Measurements from ENCODE around the gene SIN3B.

SIN3B gene

GRCh38 chr19:16825312-16826052, 3.7 kb upstream of the SIN3B start:
- DNase-seq (ENCODE audit: low spot score) = no peak

GRCh38 chr19:16829822-16830289, 658 bp downstream of the SIN3B start:
- no peak for DNase-seq (ENCODE audit: low spot score)

- no peak for DNase-seq (ENCODE audit: low spot score)
These were observed 1.5 kb downstream of the SIN3B start for GRCh38 chr19:16830679-16831078.

- no peak for DNase-seq (ENCODE audit: low spot score)
These were observed 2.3 kb downstream of the SIN3B start for GRCh38 chr19:16831531-16831930.

- no peak for DNase-seq (ENCODE audit: low spot score)
These were observed 5.5 kb downstream of the SIN3B start for GRCh38 chr19:16834747-16835146.

GRCh38 chr19:16836115-16837034, 7.2 kb downstream of the SIN3B start:
- DNase-seq (ENCODE audit: low spot score) = no peak

- DNase-seq (ENCODE audit: low spot score) = no peak
These were observed 7.8 kb downstream of the SIN3B start for GRCh38 chr19:16837035-16837362.

GRCh38 chr19:16841391-16841926, 12.3 kb downstream of the SIN3B start:
- DNase-seq (ENCODE audit: low spot score) = no peak

GRCh38 chr19:16846901-16847300, 17.7 kb downstream of the SIN3B start:
- no peak for DNase-seq (ENCODE audit: low spot score)

- no peak for DNase-seq (ENCODE audit: low spot score)
These were observed 18.2 kb downstream of the SIN3B start for GRCh38 chr19:16847430-16847829.

GRCh38 chr19:16849168-16849567, 20.0 kb downstream of the SIN3B start:
- DNase-seq (ENCODE audit: low spot score) = no peak

- DNase-seq (ENCODE audit: low spot score) = no peak
These were observed 20.9 kb downstream of the SIN3B start for GRCh38 chr19:16850133-16850532.

- no peak for DNase-seq (ENCODE audit: low spot score)
These were observed 22.0 kb downstream of the SIN3B start for GRCh38 chr19:16851031-16851712.

- no peak for DNase-seq (ENCODE audit: low spot score)
These were observed 23.9 kb downstream of the SIN3B start for GRCh38 chr19:16853066-16853465.

GRCh38 chr19:16856091-16856490, 26.9 kb downstream of the SIN3B start:
- no peak for DNase-seq (ENCODE audit: low spot score)

- no peak for DNase-seq (ENCODE audit: low spot score)
These were observed 30.4 kb downstream of the SIN3B start for GRCh38 chr19:16859626-16860025.

GRCh38 chr19:16860118-16860517, 30.9 kb downstream of the SIN3B start:
- no peak for DNase-seq (ENCODE audit: low spot score)

GRCh38 chr19:16861011-16861410, 31.8 kb downstream of the SIN3B start:
- no peak for DNase-seq (ENCODE audit: low spot score)

- DNase-seq (ENCODE audit: low spot score) = no peak
These were observed 32.6 kb downstream of the SIN3B start for GRCh38 chr19:16861834-16862233.

- DNase-seq (ENCODE audit: low spot score) = no peak
These were observed 33.7 kb downstream of the SIN3B start for GRCh38 chr19:16862826-16863415.

GRCh38 chr19:16867211-16867610, 38.0 kb downstream of the SIN3B start:
- no peak for DNase-seq (ENCODE audit: low spot score)

All from activated CD4-positive, alpha-beta T cell treated with anti-CD3 and anti-CD28 coated beads, Interleukin-2, Interleukin-4, amounts not matched to agents 100 ng/mL and 50 ng/mL, durations not matched to agents 16 hours and 8 hours (primary cell).